Body of pancreas (tissue), 4 donors: Measurements from ENCODE around the gene NWD2.
A peak's percentile ranks its signal among the peaks of the same experiment; 100 is the strongest.

ENCODE experiments used
- CTCF ChIP-seq, 7 experiments: fragments of 450-650 bp in 4 of 7; fragments of 200-600 bp in 3 of 7; sonication (generic) in 3 of 7; IDR thresholded peaks; one replicate each; pipeline ENCODE4 v1.5.1; 2016 to 2019; ENCODE audit warnings: antibody characterized with exemption in 7 of 7
- POLR2A ChIP-seq, 3 donors: fragments of 450-650 bp; IDR thresholded peaks; one replicate each; pipeline ENCODE4 v1.6.1; 2016; ENCODE audit warnings: antibody characterized with exemption in 3 of 3, mild to moderate bottlenecking in 2 of 3

DNA sequence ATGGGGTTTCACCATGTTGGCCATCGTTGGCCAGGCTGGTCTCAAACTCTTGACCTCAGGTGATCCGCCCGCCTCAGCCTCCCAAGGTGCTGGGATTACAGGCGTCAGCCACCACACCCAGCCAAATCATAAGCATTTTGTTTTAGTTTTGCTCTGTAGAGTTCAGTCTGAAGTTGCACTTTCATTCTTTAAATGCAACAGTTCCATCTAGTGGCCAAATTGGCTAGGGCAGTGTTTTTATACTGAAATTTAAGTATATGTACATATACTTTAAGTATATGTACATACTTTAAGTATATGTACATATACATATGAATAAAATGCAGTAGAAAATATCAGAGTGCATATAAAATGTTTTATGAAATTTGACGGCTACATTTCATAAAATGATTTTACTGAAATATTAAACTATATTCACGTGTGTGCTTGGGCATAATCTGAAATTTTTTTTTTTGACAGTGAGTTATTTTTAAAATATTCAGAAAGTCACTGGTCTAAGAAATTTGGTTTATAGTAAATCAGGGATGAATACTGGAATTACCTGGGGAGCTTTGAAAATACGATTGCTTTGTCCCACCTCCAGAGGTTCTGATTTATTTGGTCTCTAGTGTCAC, 145.5 kb downstream of the NWD2 start:
- TF ChIP-seq CTCF (IDR thresholded peaks at IDR 0.05) (peak; percentile 70 to 86 (median 77)), POLR2A (IDR thresholded peaks at IDR 0.05) (no peak)
